GM04503 (cell line): Measurements from ENCODE around the gene FBXO46.

Experiments used
- DNase-seq: peaks from one replicate; pipeline ENCODE4 v3.0.0-alpha.2; 2012; ENCODE audit warnings: low read depth

The FBXO46 gene

DNA sequence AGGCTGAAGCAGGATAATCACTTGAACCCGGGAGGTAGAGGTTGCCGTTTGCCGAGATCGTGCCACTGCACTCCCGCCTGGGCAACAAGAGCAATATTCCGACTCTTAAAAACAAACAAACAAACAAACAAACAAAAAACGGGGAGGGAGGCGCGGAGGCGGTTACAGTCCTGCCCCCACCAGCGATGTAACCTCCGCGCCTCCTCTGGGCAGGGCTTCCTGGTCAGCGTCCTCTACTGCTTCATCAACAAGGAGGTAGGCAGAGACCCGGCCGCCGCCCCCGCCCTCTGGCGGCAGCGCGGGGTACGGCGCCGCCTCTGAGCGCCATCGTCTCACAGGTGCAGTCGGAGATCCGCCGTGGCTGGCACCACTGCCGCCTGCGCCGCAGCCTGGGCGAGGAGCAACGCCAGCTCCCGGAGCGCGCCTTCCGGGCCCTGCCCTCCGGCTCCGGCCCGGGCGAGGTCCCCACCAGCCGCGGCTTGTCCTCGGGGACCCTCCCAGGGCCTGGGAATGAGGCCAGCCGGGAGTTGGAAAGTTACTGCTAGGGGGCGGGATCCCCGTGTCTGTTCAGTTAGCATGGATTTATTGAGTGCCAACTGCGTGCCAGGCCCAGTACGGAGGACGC is 49.2 kb downstream of the FBXO46 start:
- no peak for DNase-seq

DNA sequence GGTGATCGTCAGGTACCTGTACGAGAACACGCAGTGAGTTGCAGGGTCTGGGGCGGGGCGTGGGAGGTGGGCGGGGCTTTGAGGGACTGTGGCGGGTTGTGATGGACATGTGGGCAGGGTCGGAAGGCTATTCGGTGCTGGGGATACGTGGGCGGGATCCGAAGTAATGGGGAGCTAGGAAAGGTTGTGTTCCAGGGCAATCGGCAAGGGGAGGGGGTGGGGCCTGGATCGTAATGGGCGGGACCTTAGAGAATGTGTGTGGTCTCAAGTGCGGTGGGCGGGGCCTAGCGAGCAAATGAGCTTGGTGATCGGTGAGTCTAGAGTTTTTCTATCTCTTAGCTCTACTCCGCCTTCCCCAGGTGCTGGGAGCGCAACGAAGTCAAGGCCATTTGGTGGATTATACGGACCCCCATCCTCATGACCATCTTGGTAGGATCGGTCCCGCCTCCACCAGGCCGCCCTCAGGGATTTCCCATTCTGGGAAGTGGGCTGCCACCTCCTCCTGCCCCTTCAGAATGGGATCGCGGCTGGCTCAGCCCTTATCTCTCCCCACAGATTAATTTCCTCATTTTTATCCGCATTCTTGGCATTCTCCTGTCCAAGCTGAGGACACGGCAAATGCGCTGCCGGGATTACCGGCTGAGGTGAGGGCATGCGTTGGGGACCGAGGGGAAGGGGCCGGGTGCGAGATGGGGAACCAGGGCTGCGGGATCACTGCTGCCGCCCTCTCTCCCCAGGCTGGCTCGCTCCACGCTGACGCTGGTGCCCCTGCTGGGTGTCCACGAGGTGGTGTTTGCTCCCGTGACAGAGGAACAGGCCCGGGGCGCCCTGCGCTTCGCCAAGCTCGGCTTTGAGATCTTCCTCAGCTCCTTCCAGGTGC is 53.1 kb downstream of the FBXO46 start:
- DNase-seq, result no peak

DNA sequence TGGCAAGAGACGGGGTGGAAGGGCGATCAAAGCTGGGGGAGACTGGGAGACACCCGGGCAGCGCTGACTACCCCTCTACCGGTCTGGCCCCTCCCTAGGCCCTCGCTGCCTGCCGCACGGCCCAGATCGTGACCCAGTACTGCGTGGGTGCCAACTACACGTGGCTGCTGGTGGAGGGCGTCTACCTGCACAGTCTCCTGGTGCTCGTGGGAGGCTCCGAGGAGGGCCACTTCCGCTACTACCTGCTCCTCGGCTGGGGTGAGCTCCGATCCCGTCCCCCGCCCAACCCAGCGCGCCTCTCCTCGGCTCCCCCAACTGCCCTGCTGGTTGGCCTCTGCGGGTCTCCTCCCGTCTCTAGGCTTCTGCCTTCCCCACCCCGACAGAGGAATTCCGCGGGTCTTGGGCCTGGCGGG is 53.8 kb downstream of the FBXO46 start:
- DNase-seq, result no peak

DNA sequence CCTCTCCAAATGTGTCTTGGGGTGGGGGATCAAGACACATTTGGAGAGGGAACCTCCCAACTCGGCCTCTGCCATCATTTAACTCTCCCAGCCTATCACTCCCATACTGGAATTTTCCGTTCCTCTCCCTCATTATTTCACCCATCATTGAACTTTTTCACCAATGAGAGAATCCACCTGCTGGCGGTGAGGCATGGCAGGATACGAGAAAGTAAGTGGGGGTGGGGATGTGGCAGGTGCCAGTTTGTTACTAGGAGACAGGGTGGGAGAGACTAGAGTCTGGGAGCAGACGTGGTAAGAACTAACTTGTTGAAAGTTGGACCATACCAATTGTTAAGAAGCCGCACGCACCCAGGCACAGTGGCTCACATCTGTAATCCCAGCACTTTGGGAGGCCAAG is 55.8 kb downstream of the FBXO46 start:
- no peak for DNase-seq

DNA sequence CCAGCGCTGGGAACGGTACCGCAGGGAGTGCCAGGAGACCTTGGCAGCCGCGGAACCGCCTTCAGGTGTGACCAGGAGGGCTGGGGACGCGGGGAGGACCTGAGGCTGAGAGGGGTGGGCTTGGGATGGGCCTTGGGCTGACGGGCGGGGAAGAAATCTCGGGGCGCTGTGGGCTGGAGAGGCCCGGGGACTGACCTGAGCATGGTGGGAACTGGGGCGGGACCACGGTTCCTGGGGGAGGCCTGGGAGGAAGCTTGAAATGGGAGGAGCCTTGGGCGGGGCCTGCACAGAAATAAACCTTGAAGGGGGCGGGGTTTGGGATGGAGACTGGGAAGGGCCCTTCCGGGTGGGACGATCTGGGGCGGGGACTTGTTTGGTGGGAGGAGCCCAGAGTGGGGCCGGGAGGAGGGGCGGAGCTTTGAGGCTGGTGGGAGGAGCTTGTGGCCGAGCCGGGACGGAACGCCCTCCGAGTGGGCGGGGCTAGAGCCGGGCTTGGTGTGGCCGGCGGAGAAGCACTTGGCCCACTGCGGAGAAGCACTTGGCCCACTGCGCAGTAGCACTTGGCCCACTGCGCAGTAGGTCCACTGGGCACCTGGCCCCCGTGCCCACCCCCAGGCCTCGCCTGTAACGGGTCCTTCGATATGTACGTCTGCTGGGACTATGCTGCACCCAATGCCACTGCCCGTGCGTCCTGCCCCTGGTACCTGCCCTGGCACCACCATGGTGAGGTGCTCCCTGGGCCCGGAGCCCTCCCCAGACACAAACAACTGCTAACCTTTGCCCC is 59.8 kb downstream of the FBXO46 start:
- DNase-seq, result no peak

DNA sequence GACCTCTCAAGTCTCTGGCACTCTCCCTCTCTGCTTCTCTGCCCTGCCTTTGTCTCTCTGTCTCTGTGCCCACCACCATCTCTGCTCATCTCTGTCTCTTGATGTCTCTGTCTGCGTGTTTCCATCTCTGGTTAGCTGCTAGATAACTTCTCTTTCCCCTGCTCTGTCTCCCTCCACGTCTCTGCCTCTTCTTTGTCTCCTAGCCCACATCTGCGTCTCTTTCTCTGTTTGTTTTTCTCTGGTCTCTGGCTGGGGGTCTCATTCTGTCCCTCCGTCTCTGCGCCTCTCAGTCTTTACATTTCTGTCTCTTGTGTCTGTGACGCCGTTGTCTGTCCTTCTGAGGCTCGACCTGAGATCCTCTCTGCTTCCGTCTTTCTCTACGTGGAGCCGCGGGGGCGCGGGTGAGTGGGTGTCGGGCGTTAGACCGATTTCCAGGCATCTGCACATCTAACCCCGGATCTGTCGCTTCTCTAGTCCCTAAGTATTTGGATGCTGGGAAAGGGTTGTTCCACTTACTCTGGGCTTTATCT is 62.3 kb downstream of the FBXO46 start:
- DNase-seq, result no peak

DNA sequence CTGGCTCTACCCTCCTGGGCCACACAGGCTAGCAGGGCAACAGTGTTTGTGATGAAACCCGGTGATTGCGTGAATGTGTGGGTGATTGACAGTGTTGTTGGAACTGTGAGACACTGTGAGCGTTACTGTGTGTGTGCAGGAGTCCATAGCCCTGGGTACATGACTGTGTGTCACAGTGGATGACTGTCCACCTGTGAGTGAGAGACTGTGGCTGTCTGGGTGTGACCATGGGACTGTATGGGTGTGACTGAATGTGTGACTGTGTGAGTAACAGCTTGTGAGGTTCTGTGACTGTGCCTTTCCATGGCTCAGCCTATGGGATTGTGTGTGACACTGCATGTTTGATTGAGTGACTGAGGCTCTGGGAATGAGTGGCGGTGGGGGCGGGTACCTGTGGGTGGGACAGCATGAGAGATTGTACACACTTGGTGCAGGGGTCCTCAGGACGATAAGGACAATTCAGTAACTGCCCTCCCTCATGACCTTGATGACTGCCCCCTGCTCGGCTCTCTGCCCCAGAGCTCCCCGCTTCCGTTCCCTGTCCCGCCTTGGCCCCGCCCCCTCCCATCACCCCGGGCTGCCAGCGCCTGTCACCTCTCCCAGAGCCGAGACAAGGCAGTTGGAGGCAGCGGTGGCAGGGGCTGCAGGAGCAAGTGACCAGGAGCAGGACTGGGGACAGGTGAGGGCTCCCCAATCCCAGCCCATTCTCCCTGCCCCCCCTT is 62.9 kb downstream of the FBXO46 start, which contains the start of gene GIPR:
Gene GIPR, plus strand, starts transcription at position 602 of the 722 bp plus-strand sequence. CDS start 1,300 bp downstream, outside the sequence.
- no peak for DNase-seq

DNA sequence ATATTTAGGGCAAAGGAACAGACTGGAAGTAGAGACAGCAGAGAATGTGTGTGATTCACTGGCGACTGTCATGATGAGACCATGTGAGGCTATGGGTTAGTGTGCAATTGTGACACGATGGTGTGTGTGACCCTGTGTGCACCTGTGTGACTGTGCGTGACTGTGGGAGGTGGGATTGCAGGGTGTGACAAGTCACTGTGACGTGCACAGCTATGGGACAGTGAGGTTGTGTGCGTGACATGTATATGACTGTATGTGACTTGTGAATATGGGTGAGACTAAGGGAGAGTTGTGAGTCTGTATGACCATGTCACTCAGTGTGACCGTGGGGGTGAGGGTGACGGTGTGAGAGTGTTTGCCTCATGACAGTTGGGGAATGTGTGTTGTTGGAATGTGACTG is 66.1 kb downstream of the FBXO46 start:
- DNase-seq, result no peak

DNA sequence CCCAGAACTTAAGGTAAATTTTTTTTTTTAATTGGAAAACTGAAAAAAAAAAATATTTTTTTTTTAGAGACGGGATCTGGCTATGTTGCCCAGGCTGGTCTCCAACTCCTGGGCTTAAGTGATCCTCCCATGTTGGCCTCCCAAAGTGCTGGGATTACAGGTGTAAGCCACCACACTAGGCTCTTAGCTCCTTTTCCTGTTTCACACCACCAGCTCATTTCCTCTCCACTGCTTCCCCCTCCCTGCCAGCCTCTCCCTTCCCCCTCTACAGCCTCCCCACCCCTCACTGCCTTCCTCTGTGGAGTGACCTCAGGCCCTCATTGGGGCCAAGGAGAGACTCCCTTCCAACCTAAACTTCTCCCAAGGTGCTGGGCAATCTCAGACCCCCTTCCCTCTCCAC is 66.9 kb downstream of the FBXO46 start:
- no peak for DNase-seq

DNA sequence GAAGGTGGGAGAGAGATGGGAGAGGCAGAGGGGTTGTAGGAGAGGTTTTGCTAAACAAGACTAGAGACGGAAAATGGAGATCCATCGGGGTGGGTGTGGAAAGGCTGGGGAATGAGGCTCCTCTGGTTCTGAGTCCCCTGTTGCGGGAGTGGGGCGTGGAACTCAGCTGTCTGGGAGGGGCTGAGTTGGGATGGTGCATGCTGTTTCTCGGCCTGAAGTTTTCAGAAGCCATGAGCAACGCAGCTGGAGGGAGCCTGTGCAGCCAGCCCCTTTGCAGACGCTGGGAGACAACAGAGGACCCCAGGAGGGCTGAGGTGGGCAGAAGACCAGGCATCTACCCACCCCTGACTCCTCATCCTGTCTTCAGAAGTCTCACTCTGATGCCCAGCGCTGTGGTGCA is 70.1 kb downstream of the FBXO46 start:
- no peak for DNase-seq
